Measurements from ENCODE around the gene LSM14A. TPM values are rescaled to one million over a fixed set of nuclear protein-coding genes. Genes with fewer than 3 reads are reported as not detected.
A peak's percentile ranks its signal among the peaks of the same experiment; 100 is the strongest.

Gene LSM14A
- total and polyA plus RNA-seq, 9 of the 15 experiments (the other 6 are each of a cell fraction or from before 2014, with no cell fraction given), result 19.5 to 150 (median 95.1) TPM

- TF ChIP-seq MLX (CRISPR knock-in tag; conservative IDR thresholded peaks at IDR 0.05), result peak in 1 of 2 experiments; percentile 80; a peak in 1 of 4 replicates
- peak; percentile 52; the same call in 1 of the 2 replicates for TF ChIP-seq ZBTB7A (IDR thresholded peaks at IDR 0.05; ENCODE audit: borderline replicate concordance, control insufficient read depth, low read depth, low read length)
- peak; percentile 91 for TF ChIP-seq GATAD2B (IDR thresholded peaks at IDR 0.05; ENCODE audit: borderline replicate concordance)
- no peak for TF ChIP-seq BRF1 (IDR thresholded peaks at IDR 0.05; ENCODE audit: borderline replicate concordance, extremely low read depth, insufficient read length)
- TF ChIP-seq NR2C1 (IDR thresholded peaks at IDR 0.05), result no peak
- peak; percentile 3; the same call in 1 of the 2 replicates for TF ChIP-seq NR2C1 (tag; IDR thresholded peaks at IDR 0.05)
- no peak for TF ChIP-seq ETV6 (IDR thresholded peaks at IDR 0.05; ENCODE audit: borderline replicate concordance in 1 of 2, low read depth in 2 of 2, low read length in 1 of 2)
- no peak for TF ChIP-seq ETV6 (CRISPR knock-in tag; IDR thresholded peaks at IDR 0.05; ENCODE audit: borderline replicate concordance)
- no peak for TF ChIP-seq ZBTB5 (IDR thresholded peaks at IDR 0.05)
- peak; percentile 80 for TF ChIP-seq PHF20 (IDR thresholded peaks at IDR 0.05; ENCODE audit: partially characterized antibody)
- TF ChIP-seq UBTF (IDR thresholded peaks at IDR 0.05; ENCODE audit: borderline replicate concordance in 1 of 2, low read depth in 2 of 2, low read length in 2 of 2), result 0 out of 4 replicates have a peak, but pooled peaks of 1 of the 2 experiments have one; percentile 8
- peak; percentile 76 for TF ChIP-seq MBD2 (IDR thresholded peaks at IDR 0.05; ENCODE audit: borderline replicate concordance, low read depth)
- peak; percentile 17 for TF ChIP-seq PCBP1 (IDR thresholded peaks at IDR 0.05; ENCODE audit: low read depth, low read length, poor library complexity, severe bottlenecking)
- peak; percentile 88 for TF ChIP-seq TAF1 (IDR thresholded peaks at IDR 0.05; ENCODE audit: control insufficient read depth, extremely low read depth, insufficient read depth, low read length, severe bottlenecking)
- peak; percentile 81 for TF ChIP-seq CCNT2 (IDR thresholded peaks at IDR 0.05; ENCODE audit: borderline replicate concordance, extremely low read depth, insufficient read length, low read depth, low read length)
- no peak for TF ChIP-seq CAMTA2 (CRISPR knock-in tag; conservative IDR thresholded peaks at IDR 0.05)
- TF ChIP-seq ATF3 (IDR thresholded peaks at IDR 0.05), result no peak
- TF ChIP-seq ATF3 (CRISPR knock-in tag; conservative IDR thresholded peaks at IDR 0.05), result peak; percentile 48; the same call in 1 of the 2 replicates
- no peak for TF ChIP-seq TEAD2 (tag; IDR thresholded peaks at IDR 0.05)
- no peak for TF ChIP-seq ZNF778 (CRISPR knock-in tag; IDR thresholded peaks at IDR 0.05)
Observed at GRCh38 chr19:34171877-34172660, at the start of gene LSM14A (continued).

Data from K562 (cell line).